ENCODE measurements around the gene CLINT1.

- TF ChIP-seq EZH2phosphoT487 (IDR thresholded peaks at IDR 0.05; ENCODE audit: unreplicated experiment): no peak
- TF ChIP-seq, protein P1, sequence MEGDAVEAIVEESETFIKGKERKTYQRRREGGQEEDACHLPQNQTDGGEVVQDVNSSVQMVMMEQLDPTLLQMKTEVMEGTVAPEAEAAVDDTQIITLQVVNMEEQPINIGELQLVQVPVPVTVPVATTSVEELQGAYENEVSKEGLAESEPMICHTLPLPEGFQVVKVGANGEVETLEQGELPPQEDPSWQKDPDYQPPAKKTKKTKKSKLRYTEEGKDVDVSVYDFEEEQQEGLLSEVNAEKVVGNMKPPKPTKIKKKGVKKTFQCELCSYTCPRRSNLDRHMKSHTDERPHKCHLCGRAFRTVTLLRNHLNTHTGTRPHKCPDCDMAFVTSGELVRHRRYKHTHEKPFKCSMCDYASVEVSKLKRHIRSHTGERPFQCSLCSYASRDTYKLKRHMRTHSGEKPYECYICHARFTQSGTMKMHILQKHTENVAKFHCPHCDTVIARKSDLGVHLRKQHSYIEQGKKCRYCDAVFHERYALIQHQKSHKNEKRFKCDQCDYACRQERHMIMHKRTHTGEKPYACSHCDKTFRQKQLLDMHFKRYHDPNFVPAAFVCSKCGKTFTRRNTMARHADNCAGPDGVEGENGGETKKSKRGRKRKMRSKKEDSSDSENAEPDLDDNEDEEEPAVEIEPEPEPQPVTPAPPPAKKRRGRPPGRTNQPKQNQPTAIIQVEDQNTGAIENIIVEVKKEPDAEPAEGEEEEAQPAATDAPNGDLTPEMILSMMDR (conservative IDR thresholded peaks at IDR 0.05; ENCODE audit: low read depth in 2 of 2): no peak
- no peak for TF ChIP-seq EZH2 (IDR thresholded peaks at IDR 0.05; ENCODE audit: low read depth, unreplicated experiment)
- TF ChIP-seq POLR2AphosphoS5 (IDR thresholded peaks at IDR 0.05; ENCODE audit: low read depth): no peak
- TF ChIP-seq, protein P2, sequence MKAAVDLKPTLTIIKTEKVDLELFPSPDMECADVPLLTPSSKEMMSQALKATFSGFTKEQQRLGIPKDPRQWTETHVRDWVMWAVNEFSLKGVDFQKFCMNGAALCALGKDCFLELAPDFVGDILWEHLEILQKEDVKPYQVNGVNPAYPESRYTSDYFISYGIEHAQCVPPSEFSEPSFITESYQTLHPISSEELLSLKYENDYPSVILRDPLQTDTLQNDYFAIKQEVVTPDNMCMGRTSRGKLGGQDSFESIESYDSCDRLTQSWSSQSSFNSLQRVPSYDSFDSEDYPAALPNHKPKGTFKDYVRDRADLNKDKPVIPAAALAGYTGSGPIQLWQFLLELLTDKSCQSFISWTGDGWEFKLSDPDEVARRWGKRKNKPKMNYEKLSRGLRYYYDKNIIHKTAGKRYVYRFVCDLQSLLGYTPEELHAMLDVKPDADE (IDR thresholded peaks at IDR 0.05): no peak
- no peak for TF ChIP-seq JUNB (IDR thresholded peaks at IDR 0.05; ENCODE audit: unreplicated experiment)
- TF ChIP-seq, protein P3, sequence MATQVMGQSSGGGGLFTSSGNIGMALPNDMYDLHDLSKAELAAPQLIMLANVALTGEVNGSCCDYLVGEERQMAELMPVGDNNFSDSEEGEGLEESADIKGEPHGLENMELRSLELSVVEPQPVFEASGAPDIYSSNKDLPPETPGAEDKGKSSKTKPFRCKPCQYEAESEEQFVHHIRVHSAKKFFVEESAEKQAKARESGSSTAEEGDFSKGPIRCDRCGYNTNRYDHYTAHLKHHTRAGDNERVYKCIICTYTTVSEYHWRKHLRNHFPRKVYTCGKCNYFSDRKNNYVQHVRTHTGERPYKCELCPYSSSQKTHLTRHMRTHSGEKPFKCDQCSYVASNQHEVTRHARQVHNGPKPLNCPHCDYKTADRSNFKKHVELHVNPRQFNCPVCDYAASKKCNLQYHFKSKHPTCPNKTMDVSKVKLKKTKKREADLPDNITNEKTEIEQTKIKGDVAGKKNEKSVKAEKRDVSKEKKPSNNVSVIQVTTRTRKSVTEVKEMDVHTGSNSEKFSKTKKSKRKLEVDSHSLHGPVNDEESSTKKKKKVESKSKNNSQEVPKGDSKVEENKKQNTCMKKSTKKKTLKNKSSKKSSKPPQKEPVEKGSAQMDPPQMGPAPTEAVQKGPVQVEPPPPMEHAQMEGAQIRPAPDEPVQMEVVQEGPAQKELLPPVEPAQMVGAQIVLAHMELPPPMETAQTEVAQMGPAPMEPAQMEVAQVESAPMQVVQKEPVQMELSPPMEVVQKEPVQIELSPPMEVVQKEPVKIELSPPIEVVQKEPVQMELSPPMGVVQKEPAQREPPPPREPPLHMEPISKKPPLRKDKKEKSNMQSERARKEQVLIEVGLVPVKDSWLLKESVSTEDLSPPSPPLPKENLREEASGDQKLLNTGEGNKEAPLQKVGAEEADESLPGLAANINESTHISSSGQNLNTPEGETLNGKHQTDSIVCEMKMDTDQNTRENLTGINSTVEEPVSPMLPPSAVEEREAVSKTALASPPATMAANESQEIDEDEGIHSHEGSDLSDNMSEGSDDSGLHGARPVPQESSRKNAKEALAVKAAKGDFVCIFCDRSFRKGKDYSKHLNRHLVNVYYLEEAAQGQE (IDR thresholded peaks at IDR 0.05; ENCODE audit: unreplicated experiment): no peak
- no peak for TF ChIP-seq ZNF331 (CRISPR knock-in tag; IDR thresholded peaks at IDR 0.05; ENCODE audit: low read depth)
- TF ChIP-seq CREB1 (CRISPR knock-in tag; IDR thresholded peaks at IDR 0.05; ENCODE audit: low read depth): no peak
- no peak for TF ChIP-seq ZNF462 (CRISPR knock-in tag; IDR thresholded peaks at IDR 0.05)
- TF ChIP-seq NANOG (IDR thresholded peaks at IDR 0.05; ENCODE audit: borderline replicate concordance): no peak
- no peak for TF ChIP-seq ZNF114 (CRISPR knock-in tag; IDR thresholded peaks at IDR 0.05)
- no peak for TF ChIP-seq STAT1 (IDR thresholded peaks at IDR 0.05; ENCODE audit: unreplicated experiment)
Measured at GRCh38 chr5:157908459-157908858, 49.5 kb upstream of the CLINT1 start.
